HEK293 (cell line): ENCODE results near the gene RAB36.

Experiments
- ZIC2 ChIP-seq: fragments of 450-650 bp; formaldehyde crosslinking; IDR thresholded peaks from 2 replicates; pipeline ENCODE4 v1.5.1; 2016; ENCODE audit warnings: missing biosample characterization, missing genetic modification characterization
- TF ChIP-seq, protein P1 (sequence below): fragments of 450-650 bp; formaldehyde crosslinking; IDR thresholded peaks from 2 replicates; pipeline ENCODE4 v1.5.1; 2016; ENCODE audit warnings: missing biosample characterization, missing genetic modification characterization
- TF ChIP-seq, protein P2 (sequence below): fragments of 450-650 bp; formaldehyde crosslinking; IDR thresholded peaks from 2 replicates; pipeline ENCODE4 v1.5.1; 2017; ENCODE audit warnings: missing biosample characterization, missing genetic modification characterization

GRCh38 chr22:23126165-23127054 lies 18.9 kb upstream of the RAB36 start:
- TF ChIP-seq, protein P1, sequence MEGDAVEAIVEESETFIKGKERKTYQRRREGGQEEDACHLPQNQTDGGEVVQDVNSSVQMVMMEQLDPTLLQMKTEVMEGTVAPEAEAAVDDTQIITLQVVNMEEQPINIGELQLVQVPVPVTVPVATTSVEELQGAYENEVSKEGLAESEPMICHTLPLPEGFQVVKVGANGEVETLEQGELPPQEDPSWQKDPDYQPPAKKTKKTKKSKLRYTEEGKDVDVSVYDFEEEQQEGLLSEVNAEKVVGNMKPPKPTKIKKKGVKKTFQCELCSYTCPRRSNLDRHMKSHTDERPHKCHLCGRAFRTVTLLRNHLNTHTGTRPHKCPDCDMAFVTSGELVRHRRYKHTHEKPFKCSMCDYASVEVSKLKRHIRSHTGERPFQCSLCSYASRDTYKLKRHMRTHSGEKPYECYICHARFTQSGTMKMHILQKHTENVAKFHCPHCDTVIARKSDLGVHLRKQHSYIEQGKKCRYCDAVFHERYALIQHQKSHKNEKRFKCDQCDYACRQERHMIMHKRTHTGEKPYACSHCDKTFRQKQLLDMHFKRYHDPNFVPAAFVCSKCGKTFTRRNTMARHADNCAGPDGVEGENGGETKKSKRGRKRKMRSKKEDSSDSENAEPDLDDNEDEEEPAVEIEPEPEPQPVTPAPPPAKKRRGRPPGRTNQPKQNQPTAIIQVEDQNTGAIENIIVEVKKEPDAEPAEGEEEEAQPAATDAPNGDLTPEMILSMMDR: no peak
- peak; percentile 71 for TF ChIP-seq ZIC2 (tag by site-specific recombination)
- TF ChIP-seq, protein P2, sequence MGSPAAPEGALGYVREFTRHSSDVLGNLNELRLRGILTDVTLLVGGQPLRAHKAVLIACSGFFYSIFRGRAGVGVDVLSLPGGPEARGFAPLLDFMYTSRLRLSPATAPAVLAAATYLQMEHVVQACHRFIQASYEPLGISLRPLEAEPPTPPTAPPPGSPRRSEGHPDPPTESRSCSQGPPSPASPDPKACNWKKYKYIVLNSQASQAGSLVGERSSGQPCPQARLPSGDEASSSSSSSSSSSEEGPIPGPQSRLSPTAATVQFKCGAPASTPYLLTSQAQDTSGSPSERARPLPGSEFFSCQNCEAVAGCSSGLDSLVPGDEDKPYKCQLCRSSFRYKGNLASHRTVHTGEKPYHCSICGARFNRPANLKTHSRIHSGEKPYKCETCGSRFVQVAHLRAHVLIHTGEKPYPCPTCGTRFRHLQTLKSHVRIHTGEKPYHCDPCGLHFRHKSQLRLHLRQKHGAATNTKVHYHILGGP (tag by site-specific recombination): no peak
